Thymus (tissue), 11 donors: ENCODE data around the gene ANKRD62. TPM values are rescaled to one million over a fixed set of nuclear protein-coding genes. Genes with fewer than 3 reads are reported as not detected.
"Not testable (repeated sequence)": the region's sequence is repeated elsewhere in the genome, so short reads cannot be mapped to it uniquely, and the experiment has no call there.

Experiments used
- DNase-seq, 9 donors: peaks; one replicate each; pipeline ENCODE4 v3.0.0-alpha.2; 2013; ENCODE audit warnings: low spot score in 9 of 9, low read depth in 6 of 9, missing footprints in 1 of 9
- H3K27ac ChIP-seq, 2 donors: one replicate each; pipeline ENCODE4 v1.5.1; 2013; ENCODE audit warnings: control low read depth in 1 of 2, low read depth in 1 of 2, low read length in 1 of 2, mild to moderate bottlenecking in 1 of 2, moderate library complexity in 1 of 2
- H3K27me3 ChIP-seq, 2 donors: one replicate each; pipeline ENCODE4 v1.5.1; 2013; ENCODE audit warnings: low read length in 1 of 2; ENCODE audit not compliant: control insufficient read depth in 2 of 2, insufficient read depth in 1 of 2
- H3K36me3 ChIP-seq, 2 donors: one replicate each; pipeline ENCODE4 v1.5.1; 2013; ENCODE audit warnings: low read length in 1 of 2, mild to moderate bottlenecking in 1 of 2, moderate library complexity in 1 of 2; ENCODE audit not compliant: control insufficient read depth in 2 of 2, insufficient read depth in 2 of 2
- H3K4me1 ChIP-seq, 2 donors: one replicate each; pipeline ENCODE4 v1.5.1; 2013; ENCODE audit warnings: low read length in 2 of 2; ENCODE audit not compliant: control insufficient read depth in 2 of 2, insufficient read depth in 2 of 2
- H3K4me3 ChIP-seq, 2 donors: one replicate each; pipeline ENCODE4 v1.5.1; 2013; ENCODE audit warnings: low read length in 2 of 2, control low read depth in 1 of 2, mild to moderate bottlenecking in 1 of 2
- H3K9me3 ChIP-seq, 2 donors: one replicate each; pipeline ENCODE4 v1.5.1; 2013; ENCODE audit warnings: low read length in 1 of 2, mild to moderate bottlenecking in 1 of 2; ENCODE audit not compliant: control insufficient read depth in 2 of 2, insufficient read depth in 1 of 2
- WGBS: extraction: QIAGEN DNeasy Blood & Tissue Kit; methylation state at CpG from one replicate; pipeline ENCODE4 v1.1.7; 2013; 5-methylcytosine and 5-hydroxymethylcytosine counted together
- polyA plus RNA-seq: library from polyadenylated mRNA; stranded (reverse); fragments of 200-250 nt; gene quantifications from one replicate; pipeline ENCODE4 v1.2.3, GENCODE V29; 2013
- total RNA-seq: library from RNA; stranded (reverse); fragments of 120-200 nt; gene quantifications from one replicate; pipeline ENCODE4 v1.2.4, GENCODE V29; 2013
- donor health status: healthy.

The ANKRD62 gene
- total and polyA plus RNA-seq, 2 donors, result not detected

DNA sequence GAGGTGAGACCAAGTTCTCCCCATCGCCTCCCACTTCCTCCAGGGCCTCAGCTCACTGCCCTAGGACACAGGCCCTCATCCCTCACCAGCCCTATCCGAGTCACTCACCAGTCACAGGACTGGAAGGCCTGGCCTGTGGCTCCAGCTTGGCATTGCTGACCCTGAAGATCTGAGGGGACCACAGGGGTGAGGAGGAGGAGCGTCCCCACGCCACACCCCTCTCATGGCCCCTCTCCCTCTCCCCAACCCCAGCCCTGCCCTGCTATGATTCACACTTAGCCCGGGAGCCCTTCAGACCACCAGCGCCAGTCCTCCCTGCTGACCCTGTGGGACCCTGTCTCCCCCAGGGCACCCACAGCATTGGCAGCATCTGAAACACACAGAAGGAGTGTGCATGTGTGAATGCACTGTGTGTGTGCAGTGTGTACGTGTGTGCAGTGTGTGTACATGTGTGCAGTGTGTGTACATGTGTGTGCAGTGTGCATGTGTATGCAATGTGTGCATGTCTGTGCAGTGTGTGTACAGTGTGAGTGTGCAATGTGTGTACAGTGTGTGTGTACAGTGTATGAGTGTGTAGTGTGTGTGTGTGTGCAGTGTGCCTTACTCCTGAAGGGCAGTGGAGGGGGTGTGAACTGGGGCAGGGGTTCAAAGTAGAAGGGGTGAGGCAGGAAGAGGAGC, 29.4 kb upstream of the ANKRD62 start:
- H3K4me3 ChIP-seq, result no peak overlapping the region
- no peaks in the 10 kb centered on the region for H3K4me1 ChIP-seq
- DNase-seq, result no peak
- H3K27me3 ChIP-seq, result no peaks in the 10 kb centered on the region
- no peak overlapping the region for H3K27ac ChIP-seq
- no peaks in the 10 kb centered on the region for H3K36me3 ChIP-seq
- WGBS, result 92% methylated on average over 7 of the region's 7 CpGs
- H3K9me3 ChIP-seq, result peaks cover 0 to 5% of the 10 kb centered on the region in 2 donors

DNA sequence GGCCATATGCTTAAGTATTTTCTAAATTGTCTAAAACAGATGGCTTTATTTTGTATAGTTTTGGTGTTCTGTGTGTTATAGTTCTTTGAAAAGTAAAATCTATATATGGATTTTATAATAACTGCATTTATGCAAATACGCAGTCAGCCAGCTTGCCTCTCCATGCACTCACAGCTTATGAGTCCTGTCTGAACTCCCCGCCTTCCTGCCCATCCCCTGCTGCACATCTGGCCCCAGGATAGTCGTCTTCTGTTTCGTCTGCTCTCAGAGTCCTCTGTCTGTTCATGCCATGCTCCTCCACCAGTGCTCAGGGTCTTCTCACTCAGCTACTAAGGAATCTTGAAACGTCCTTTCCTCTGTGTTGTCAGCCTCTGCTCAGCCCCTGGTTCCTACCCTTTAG, 28.2 kb upstream of the ANKRD62 start:
- Histone ChIP-seq H3K36me3 (no peaks in the 10 kb centered on the region), H3K27ac (no peak overlapping the region), H3K27me3 (no peaks in the 10 kb centered on the region), H3K4me1 (no peaks in the 10 kb centered on the region), H3K9me3 (peaks cover 0 to 5% of the 10 kb centered on the region in 2 donors), H3K4me3 (no peak overlapping the region)
- WGBS, result 91% methylated on average over 5 of the region's 5 CpGs
- no peak for DNase-seq

DNA sequence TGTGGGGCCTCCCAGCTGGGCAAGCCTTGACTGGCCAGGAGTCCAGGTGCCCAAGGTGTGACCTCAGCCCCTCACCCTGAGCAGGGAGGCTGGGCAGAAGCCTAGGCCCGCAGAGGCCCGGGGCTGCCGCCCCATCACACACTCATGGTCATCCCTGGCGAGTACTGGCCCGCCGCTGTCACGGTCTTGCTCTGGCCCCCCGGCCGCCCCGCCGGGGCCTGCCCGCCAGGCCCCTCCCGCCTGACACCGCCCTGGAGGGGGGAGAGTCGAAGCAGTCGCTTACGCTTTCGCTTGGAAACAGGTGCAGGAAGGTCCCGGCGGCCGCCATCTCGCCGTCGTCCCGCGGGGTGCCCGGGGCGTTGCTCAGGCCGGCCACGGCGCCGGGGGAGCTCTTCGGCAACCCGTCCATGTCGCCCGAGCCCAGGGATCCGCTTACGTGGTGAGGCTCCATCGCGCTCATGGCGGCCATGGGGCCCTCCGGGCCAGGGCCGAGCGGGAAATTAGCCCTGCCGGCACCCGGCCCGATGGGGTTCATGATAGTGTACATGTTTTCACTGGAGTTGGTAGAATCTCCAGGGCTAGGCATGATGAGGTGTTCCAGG, 26.6 kb upstream of the ANKRD62 start:
- no peaks in the 10 kb centered on the region for H3K27me3 ChIP-seq
- no peak for DNase-seq
- no peaks in the 10 kb centered on the region for H3K4me1 ChIP-seq
- 99% methylated on average over 47 of the region's 47 CpGs for WGBS
- H3K4me3 ChIP-seq, result no peak overlapping the region
- H3K27ac ChIP-seq, result no peak overlapping the region
- H3K9me3 ChIP-seq, result peaks cover 0 to 5% of the 10 kb centered on the region in 2 donors
- H3K36me3 ChIP-seq, result no peaks in the 10 kb centered on the region

DNA sequence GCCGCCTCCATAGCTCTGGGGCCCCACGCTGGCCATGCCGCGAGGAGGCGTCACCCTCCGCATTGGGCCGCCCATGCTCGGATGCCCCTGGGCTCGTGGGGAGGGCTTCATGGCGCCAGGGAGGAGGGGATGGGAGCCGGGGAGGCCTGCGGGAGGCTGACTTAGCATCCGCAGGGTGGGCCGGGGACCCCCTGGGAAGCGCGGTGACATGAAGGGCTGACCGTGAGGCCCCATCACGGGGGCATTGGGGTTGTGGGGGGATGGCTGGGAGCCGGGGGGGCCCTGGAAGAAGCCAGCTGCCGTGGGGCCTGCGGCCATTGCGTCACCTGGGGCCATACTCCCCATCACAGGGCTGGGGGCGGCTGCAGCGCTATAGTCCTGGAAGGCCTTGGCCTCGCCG, 26.0 kb upstream of the ANKRD62 start:
- no peak overlapping the region for H3K27ac ChIP-seq
- no peak overlapping the region for H3K4me3 ChIP-seq
- no peaks in the 10 kb centered on the region for H3K36me3 ChIP-seq
- no peaks in the 10 kb centered on the region for H3K4me1 ChIP-seq
- 98% methylated on average over 26 of the region's 26 CpGs for WGBS
- H3K9me3 ChIP-seq, result peaks cover 0 to 5% of the 10 kb centered on the region in 2 donors
- DNase-seq, result no peak
- H3K27me3 ChIP-seq, result no peaks in the 10 kb centered on the region

DNA sequence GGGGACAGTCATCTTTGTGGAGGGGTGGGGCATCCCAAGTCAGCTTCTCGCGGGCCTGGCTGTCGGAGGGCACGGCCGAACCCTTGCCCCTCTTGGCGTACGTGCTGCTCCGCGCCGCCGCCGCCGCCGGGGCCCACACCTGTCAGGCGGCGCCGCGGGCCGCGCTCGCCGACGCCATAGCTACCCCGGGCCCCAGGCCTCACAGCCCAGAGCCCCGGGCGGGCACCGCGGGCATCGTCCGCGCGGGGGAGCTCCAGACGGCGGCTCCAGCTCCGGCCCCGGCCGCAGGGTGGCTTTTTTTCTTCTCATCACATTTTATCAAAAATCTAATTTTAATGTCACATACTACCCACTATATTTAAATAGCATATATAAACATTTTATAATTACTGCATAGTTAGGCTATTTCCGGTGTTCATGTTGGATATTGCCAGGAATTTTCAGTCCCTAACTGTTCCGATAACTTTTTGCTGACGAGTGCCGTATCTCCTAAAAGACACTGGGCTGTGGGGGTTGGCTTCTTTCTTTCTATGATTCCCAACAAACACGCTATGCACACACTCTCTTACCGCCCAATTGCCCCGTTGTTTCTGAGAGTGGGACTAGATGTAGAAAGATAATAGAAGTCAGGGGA, 25.2 kb upstream of the ANKRD62 start:
- H3K36me3 ChIP-seq, H3K27ac ChIP-seq, H3K27me3 ChIP-seq, H3K9me3 ChIP-seq, H3K4me3 ChIP-seq, H3K4me1 ChIP-seq, DNase-seq: not testable (repeated sequence)
- 89% methylated on average over 44 of the region's 44 CpGs for WGBS

DNA sequence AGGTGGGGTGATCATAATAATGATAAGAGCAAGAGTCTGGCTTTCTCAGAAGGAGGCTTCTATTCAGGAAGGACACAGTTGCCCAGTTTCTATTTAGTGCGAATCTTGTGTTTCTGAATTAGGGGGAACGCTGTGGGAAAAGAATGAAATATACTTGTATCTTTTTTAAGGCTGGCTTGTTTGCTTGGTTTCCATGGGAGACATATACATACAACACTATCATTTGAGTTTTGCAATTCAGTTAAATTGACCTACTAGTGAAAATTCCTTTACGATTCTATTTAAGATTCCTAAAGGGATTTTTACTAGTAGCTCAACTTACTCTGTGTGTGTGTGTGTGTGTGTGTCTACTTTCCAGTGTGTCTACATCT, 24.7 kb upstream of the ANKRD62 start:
- 92% methylated on average over 3 of the region's 3 CpGs for WGBS
- Histone ChIP-seq H3K36me3 (no peaks in the 10 kb centered on the region), H3K4me1 (no peaks in the 10 kb centered on the region), H3K27me3 (no peaks in the 10 kb centered on the region), H3K27ac (no peak overlapping the region), H3K4me3 (no peak overlapping the region), H3K9me3 (peaks cover 0 to 5% of the 10 kb centered on the region in 2 donors)
- DNase-seq, result no peak

DNA sequence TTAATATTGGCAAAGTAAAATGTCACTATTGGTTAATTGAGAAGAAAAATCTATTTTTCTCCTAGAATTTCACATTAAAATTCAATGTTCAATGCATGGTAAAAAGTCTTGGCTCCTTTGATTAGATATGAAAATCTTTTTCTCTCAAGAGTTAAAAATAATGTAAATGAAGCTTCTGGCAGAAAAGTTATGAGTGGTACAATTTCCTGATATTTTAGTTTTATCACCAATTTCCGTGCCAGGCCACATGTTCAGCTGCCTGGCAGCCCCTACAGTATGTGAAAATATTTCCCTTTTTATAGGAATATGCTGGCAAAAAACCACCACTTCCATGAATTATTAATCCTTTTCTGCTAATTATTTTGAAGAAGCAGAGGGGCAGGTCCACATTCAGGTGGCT, 22.6 kb upstream of the ANKRD62 start:
- not testable (repeated sequence) for DNase-seq, H3K4me1 ChIP-seq, H3K9me3 ChIP-seq, H3K27me3 ChIP-seq, H3K4me3 ChIP-seq, H3K27ac ChIP-seq, H3K36me3 ChIP-seq
- WGBS, result 86% methylated on average over 1 of the region's 1 CpG

DNA sequence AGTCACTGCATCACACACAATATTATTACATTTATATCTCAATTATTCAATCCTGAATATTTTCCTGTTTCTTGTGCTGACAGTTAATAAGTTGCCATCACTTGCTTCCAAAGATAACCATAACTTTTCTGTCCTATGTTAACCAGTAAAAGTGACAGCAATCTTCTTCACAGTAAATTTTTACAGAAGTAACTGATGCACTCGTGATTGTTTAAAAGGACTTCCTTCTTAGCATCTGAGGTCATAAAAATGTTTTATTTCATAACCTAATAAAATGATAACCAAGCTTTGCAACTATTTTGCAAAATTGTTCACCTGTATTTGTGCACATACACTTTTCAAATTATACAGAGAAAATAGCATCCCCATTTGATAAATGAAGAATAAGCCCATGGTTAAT, 20.6 kb upstream of the ANKRD62 start:
- Histone ChIP-seq H3K4me3 (no peak overlapping the region), H3K27ac (no peak overlapping the region), H3K27me3 (peaks cover 3 to 13% of the 10 kb centered on the region in 2 donors), H3K4me1 (no peaks in the 10 kb centered on the region), H3K36me3 (no peaks in the 10 kb centered on the region), H3K9me3 (no peaks in the 10 kb centered on the region)
- no peak for DNase-seq
- 52% methylated on average over 1 of the region's 1 CpG for WGBS

DNA sequence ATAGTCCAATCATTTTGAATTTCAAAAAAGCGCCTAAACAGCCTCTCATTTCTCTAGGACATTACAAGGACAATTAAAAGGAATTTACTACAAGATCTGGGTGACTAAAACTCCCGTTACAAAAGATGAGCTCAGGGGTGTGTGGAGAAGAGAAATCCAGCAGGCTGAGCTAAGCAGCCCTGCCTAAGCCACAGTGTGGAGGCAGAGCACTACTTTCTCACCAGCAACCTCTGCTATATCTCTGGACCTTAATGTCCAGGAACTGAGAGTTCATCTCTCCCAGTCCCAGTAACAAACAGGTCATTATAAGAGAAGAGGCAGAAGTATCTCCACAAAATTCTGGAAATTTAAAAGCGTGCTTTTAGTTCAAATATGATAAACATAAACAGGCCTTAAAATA, 18.9 kb upstream of the ANKRD62 start:
- H3K36me3 ChIP-seq, result no peaks in the 10 kb centered on the region
- no peak for DNase-seq
- peaks cover 3 to 17% of the 10 kb centered on the region in 2 donors for H3K27me3 ChIP-seq
- H3K4me1 ChIP-seq, result no peaks in the 10 kb centered on the region
- H3K27ac ChIP-seq, result no peak overlapping the region
- no peak overlapping the region for H3K4me3 ChIP-seq
- 95% methylated on average over 3 of the region's 3 CpGs for WGBS
- H3K9me3 ChIP-seq, result no peaks in the 10 kb centered on the region
